NCI-H128 (cell line): ENCODE measurements around the gene GSX2.

Source experiments
- DNase-seq: peaks from one replicate; lab custom pipeline; 2025; ENCODE audit not compliant: unreplicated experiment; lab: John Stamatoyannopoulos, UW

The GSX2 gene

GRCh38 chr4:54076673-54077072 lies 23.3 kb upstream of the GSX2 start:
- no peak for DNase-seq

GRCh38 chr4:54077812-54078211 lies 22.2 kb upstream of the GSX2 start:
- no peak for DNase-seq

- no peak for DNase-seq
Measured at GRCh38 chr4:54082168-54082567, 17.8 kb upstream of the GSX2 start.

GRCh38 chr4:54085284-54085683 lies 14.7 kb upstream of the GSX2 start:
- DNase-seq, result no peak

- no peak for DNase-seq
Measured at GRCh38 chr4:54089875-54090274, 10.1 kb upstream of the GSX2 start.

- DNase-seq, result no peak
Measured at GRCh38 chr4:54090404-54090803, 9.6 kb upstream of the GSX2 start.

- DNase-seq, result no peak
Measured at GRCh38 chr4:54090804-54091623, 8.9 kb upstream of the GSX2 start.

GRCh38 chr4:54091637-54092404 lies 8.1 kb upstream of the GSX2 start:
- peak; percentile 61 for DNase-seq

- DNase-seq, result no peak
Measured at GRCh38 chr4:54092405-54093323, 7.3 kb upstream of the GSX2 start.

GRCh38 chr4:54093324-54094240 lies 6.4 kb upstream of the GSX2 start:
- DNase-seq, result no peak

GRCh38 chr4:54094451-54094850 lies 5.5 kb upstream of the GSX2 start:
- no peak for DNase-seq

- no peak for DNase-seq
Measured at GRCh38 chr4:54095110-54095825, 4.7 kb upstream of the GSX2 start.

GRCh38 chr4:54096295-54096962 lies 3.5 kb upstream of the GSX2 start:
- no peak for DNase-seq

GRCh38 chr4:54097152-54097551 lies 2.8 kb upstream of the GSX2 start:
- DNase-seq, result no peak

- no peak for DNase-seq
Measured at GRCh38 chr4:54098375-54098774, 1.6 kb upstream of the GSX2 start.

- DNase-seq, result no peak
Measured at GRCh38 chr4:54099287-54099747, 646 bp upstream of the GSX2 start.

- no peak for DNase-seq
Measured at GRCh38 chr4:54100595-54101189, 729 bp downstream of the GSX2 start.

- DNase-seq, result no peak
Measured at GRCh38 chr4:54101190-54102041, 1.5 kb downstream of the GSX2 start.
